Measurements from ENCODE around the gene WWC2.

Gene WWC2

GRCh38 chr4:183263787-183264386, 164.8 kb downstream of the WWC2 start:
- no peaks in the 10 kb centered on the region for H3K9me3 ChIP-seq
- intact Hi-C loops (cut with DNase I; ENCODE audit: low total_unique reads) = loop anchor here (2.0 kb wide), 2 partner anchors 191 to 327 kb away; no protein-coding TSS in a partner anchor
- DNase-seq = no peak
- H3K36me3 ChIP-seq = peaks cover 39 to 59% (median 50%) of the 10 kb centered on the region in 3 donors
- H3K27ac ChIP-seq = no peak overlapping the region
- H3K27me3 ChIP-seq = no peaks in the 10 kb centered on the region
- no peak overlapping the region for H3K4me3 ChIP-seq
- TF ChIP-seq CTCF (IDR thresholded peaks at IDR 0.05) = no peak
- H3K4me1 ChIP-seq = peaks cover 0 to 4% (median 0%) of the 10 kb centered on the region in 4 donors

GRCh38 chr4:183264614-183265013, 165.6 kb downstream of the WWC2 start:
- no peak overlapping the region for H3K27ac ChIP-seq
- H3K27me3 ChIP-seq = no peaks in the 10 kb centered on the region
- H3K36me3 ChIP-seq = peaks cover 46 to 67% (median 57%) of the 10 kb centered on the region in 3 donors
- no peaks in the 10 kb centered on the region for H3K9me3 ChIP-seq
- H3K4me1 ChIP-seq = peaks cover 0 to 4% (median 0%) of the 10 kb centered on the region in 4 donors
- intact Hi-C loops (cut with DNase I; ENCODE audit: low total_unique reads) = no loop called here
- no peak for TF ChIP-seq CTCF (IDR thresholded peaks at IDR 0.05)
- no peak for DNase-seq
- no peak overlapping the region for H3K4me3 ChIP-seq

- DNase-seq = no peak
- no peaks in the 10 kb centered on the region for H3K9me3 ChIP-seq
- no peak overlapping the region for H3K27ac ChIP-seq
- H3K36me3 ChIP-seq = peaks cover 44 to 68% (median 60%) of the 10 kb centered on the region in 3 donors
- intact Hi-C loops (cut with DNase I; ENCODE audit: low total_unique reads) = no loop called here
- peaks cover 0 to 4% (median 0%) of the 10 kb centered on the region in 4 donors for H3K4me1 ChIP-seq
- TF ChIP-seq CTCF (IDR thresholded peaks at IDR 0.05) = no peak
- no peak overlapping the region for H3K4me3 ChIP-seq
- H3K27me3 ChIP-seq = no peaks in the 10 kb centered on the region
Observed at GRCh38 chr4:183266371-183266770, 167.3 kb downstream of the WWC2 start.

- H3K27me3 ChIP-seq = no peaks in the 10 kb centered on the region
- intact Hi-C loops (cut with DNase I; ENCODE audit: low total_unique reads) = no loop called here
- no peaks in the 10 kb centered on the region for H3K9me3 ChIP-seq
- no peak for DNase-seq
- no peaks in the 10 kb centered on the region for H3K4me1 ChIP-seq
- no peak for TF ChIP-seq CTCF (IDR thresholded peaks at IDR 0.05)
- peaks cover 62 to 86% (median 79%) of the 10 kb centered on the region in 3 donors for H3K36me3 ChIP-seq
- H3K4me3 ChIP-seq = no peak overlapping the region
- H3K27ac ChIP-seq = no peak overlapping the region
Observed at GRCh38 chr4:183268556-183268955, 169.5 kb downstream of the WWC2 start.

DNA sequence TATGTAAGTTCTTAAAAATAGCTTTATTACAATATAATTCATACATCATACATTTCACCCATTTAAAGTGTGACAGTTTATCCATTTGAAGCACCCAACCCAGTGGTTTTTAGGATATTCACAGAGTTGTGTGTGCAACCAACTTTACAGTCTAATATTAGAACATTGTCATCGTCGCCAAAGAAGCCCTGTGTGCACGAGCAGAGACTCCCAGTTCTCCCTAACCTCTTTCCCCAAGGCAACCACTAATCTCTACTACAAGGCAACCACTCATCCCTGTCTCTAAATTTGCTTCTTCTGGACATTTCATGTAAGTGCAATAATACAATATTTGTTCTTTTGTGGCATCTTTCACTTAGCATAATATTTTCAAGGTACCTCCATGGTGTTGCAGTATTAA, 173.3 kb downstream of the WWC2 start:
- Histone ChIP-seq H3K4me1 (no peaks in the 10 kb centered on the region), H3K4me3 (no peak overlapping the region), H3K27me3 (no peaks in the 10 kb centered on the region), H3K27ac (no peak overlapping the region), H3K9me3 (peaks cover 3 to 28% (median 13%) of the 10 kb centered on the region in 3 donors), H3K36me3 (peaks cover 78 to 82% (median 81%) of the 10 kb centered on the region in 3 donors)
- TF ChIP-seq CTCF (IDR thresholded peaks at IDR 0.05) = no peak
- DNase-seq = no peak
- intact Hi-C loops (cut with DNase I; ENCODE audit: low total_unique reads) = no loop called here
